Adrenal gland (tissue), 5 donors: Measurements from ENCODE around the gene TMEM43.

Source experiments
- POLR2A ChIP-seq, 2 donors: fragments of 450-650 bp; IDR thresholded peaks; one replicate each; pipeline ENCODE4 v1.6.1; 2017; ENCODE audit warnings: antibody characterized with exemption in 2 of 2, mild to moderate bottlenecking in 2 of 2, moderate library complexity in 1 of 2
- TF ChIP-seq, protein P1 (sequence below), 6 experiments: fragments of 450-650 bp in 4 of 6; fragments of 200-600 bp in 2 of 6; sonication (generic) in 1 of 6; IDR thresholded peaks; 1 replicate in 5 of 6; 2 replicates in 1 of 6; pipeline versions ENCODE4 v1.5.1 to v1.8.0; 2016 to 2021; ENCODE audit warnings: antibody characterized with exemption in 6 of 6, mild to moderate bottlenecking in 2 of 6, moderate library complexity in 1 of 6
- donor health status: DM: no; HTN: no; CAD: no.

DNA sequence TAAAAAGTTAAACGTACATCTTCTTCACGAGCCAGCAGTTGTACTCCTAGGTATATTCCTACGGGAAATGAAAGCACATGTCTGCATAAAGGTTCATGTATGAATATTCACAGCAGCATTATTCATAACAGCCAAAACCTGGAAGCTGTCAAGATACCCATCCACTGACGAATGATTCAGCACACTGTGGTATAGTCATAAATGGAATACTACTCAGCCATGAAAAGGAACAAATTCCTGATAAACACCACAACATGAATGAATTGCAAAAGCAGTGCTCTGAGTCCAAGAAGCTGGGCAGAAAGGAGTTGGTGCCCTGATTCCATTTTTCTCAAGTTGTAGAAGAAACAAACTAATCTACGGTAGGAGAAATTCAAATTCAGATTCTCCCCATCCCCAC, 3.9 kb downstream of the TMEM43 start:
- TF ChIP-seq, protein P1, sequence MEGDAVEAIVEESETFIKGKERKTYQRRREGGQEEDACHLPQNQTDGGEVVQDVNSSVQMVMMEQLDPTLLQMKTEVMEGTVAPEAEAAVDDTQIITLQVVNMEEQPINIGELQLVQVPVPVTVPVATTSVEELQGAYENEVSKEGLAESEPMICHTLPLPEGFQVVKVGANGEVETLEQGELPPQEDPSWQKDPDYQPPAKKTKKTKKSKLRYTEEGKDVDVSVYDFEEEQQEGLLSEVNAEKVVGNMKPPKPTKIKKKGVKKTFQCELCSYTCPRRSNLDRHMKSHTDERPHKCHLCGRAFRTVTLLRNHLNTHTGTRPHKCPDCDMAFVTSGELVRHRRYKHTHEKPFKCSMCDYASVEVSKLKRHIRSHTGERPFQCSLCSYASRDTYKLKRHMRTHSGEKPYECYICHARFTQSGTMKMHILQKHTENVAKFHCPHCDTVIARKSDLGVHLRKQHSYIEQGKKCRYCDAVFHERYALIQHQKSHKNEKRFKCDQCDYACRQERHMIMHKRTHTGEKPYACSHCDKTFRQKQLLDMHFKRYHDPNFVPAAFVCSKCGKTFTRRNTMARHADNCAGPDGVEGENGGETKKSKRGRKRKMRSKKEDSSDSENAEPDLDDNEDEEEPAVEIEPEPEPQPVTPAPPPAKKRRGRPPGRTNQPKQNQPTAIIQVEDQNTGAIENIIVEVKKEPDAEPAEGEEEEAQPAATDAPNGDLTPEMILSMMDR (IDR thresholded peaks at IDR 0.05) = no peak
- no peak for TF ChIP-seq POLR2A (IDR thresholded peaks at IDR 0.05)
